SK-N-SH (cell line): ENCODE measurements around the gene WDR41.

ENCODE experiments used
- CTCF ChIP-seq: fragments of 200-600 bp; sonication (generic); IDR thresholded peaks from 2 replicates; pipeline ENCODE4 v1.6.1; 2017; ENCODE audit warnings: antibody characterized with exemption, mild to moderate bottlenecking, moderate library complexity
- EP300 ChIP-seq, 2 experiments: IDR thresholded peaks; 2 replicates each; pipeline versions ENCODE4 v1.4.0 to v1.6.1; 2012; ENCODE audit warnings: borderline replicate concordance in 1 of 2, low read depth in 1 of 2, low read length in 1 of 2
- GABPA ChIP-seq: IDR thresholded peaks from 2 replicates; pipeline ENCODE4 v1.4.0; 2012; ENCODE audit warnings: low read depth, mild to moderate bottlenecking
- MAX ChIP-seq: IDR thresholded peaks from 2 replicates; pipeline ENCODE4 v1.4.0; 2012; ENCODE audit warnings: low read depth
- NRF1 ChIP-seq: IDR thresholded peaks from 2 replicates; pipeline ENCODE4 v1.6.1; 2012; ENCODE audit warnings: low read depth, mild to moderate bottlenecking, low read length
- PBX3 ChIP-seq: IDR thresholded peaks from 2 replicates; pipeline ENCODE4; 2012
- REST ChIP-seq: IDR thresholded peaks from 2 replicates; pipeline ENCODE4 v1.6.1; 2012; ENCODE audit warnings: mild to moderate bottlenecking, low read depth, low read length, moderate library complexity
- YY1 ChIP-seq: IDR thresholded peaks from 2 replicates; pipeline ENCODE4 v1.4.0; 2012; ENCODE audit warnings: low read depth, mild to moderate bottlenecking

GRCh38 chr5:77492653-77493000, 511 bp upstream of the WDR41 start:
- TF ChIP-seq GABPA (no peak), CTCF (no peak), YY1 (no peak), PBX3 (no peak), NRF1 (no peak), MAX (no peak), REST (no peak), EP300 (IDR thresholded peaks at IDR 0.05; ENCODE audit: borderline replicate concordance in 1 of 2, low read depth in 1 of 2, low read length in 1 of 2) (no peak)
